HG02610 (cell line): ENCODE measurements around the gene KCNK2.

Experiments used
- ATAC-seq: cut with Tn5 transposase; IDR thresholded peaks from one replicate; pipeline ENCODE4 v1.9.1; 2021; ENCODE audit warnings: mild to moderate bottlenecking, moderate library complexity; ENCODE audit not compliant: unreplicated experiment

Gene KCNK2, protein sequence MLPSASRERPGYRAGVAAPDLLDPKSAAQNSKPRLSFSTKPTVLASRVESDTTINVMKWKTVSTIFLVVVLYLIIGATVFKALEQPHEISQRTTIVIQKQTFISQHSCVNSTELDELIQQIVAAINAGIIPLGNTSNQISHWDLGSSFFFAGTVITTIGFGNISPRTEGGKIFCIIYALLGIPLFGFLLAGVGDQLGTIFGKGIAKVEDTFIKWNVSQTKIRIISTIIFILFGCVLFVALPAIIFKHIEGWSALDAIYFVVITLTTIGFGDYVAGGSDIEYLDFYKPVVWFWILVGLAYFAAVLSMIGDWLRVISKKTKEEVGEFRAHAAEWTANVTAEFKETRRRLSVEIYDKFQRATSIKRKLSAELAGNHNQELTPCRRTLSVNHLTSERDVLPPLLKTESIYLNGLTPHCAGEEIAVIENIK

DNA sequence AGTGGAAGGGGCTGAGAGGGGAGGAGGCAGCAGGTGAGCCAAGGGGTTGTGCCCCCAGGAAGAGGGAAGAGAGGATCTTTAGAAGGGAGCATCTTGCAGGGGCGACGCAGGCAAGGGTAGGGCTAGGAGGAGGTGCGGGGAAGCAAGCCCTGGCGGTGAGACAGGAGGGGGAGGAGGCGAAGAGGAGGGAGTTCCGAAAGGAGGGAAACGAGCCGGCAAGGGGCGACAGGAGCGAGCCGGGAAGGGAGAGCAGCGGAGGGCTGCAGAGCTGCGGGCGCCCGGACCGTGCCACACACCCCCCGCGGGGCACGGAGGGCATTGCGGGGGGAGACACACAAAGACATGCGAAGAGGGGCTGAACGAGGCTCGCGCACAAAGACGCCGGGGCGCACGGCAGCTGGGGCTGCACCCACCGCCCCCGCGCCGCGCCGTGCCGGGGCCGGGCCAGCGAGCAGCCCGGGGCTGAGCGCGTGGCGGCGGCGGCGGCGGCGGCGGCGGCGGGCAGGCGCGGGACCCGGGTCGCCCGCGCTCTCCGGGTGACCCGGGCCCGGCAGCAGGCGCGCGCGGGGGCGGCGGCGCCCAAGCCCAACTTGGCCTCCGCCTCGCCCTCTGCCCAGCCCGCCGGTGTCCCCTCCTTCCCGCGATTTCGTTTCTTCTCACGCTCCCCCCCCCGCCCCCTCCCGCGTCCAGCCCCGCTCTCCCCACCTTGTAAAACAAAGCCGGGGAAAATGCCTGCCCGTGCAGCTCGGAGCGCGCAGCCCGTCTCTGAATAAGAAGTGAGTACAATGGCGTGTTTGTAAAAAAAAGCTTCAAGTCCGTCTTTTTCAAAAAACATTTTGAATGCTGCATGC is at the start of gene KCNK2:
Gene KCNK2 (plus strand): TSS at position 206 of the 851 bp plus-strand sequence. CDS start 649 bp downstream, outside the sequence.
- ATAC-seq, result no peak

DNA sequence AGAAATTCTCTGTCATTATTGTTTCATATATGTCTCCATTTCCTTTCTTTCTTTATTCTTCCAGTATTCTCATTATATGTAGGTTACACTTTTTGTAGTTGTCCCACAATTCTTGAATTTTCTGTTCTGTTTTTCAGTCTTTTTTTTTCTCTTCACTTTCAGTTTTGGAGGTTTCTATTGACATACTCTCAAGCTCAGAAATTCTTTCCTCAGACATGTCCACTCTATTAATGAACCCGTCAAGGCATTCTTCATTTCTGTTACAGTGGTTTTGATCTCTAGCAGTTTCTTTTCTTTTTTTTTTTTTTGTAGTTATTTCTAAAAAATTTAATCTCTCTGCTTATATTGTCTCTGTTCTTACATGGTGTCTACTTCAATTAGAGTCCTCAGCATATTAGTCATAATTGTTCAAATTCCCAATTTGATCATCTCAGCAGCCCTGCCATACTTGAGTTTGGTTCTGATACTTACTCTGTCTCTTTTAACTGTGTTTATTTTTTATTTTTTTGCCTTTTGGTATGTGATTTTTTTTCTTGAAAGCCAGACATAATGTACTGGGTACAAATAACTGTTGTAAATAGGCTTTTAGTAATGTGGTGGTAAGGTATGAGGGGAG is 49.5 kb upstream of the KCNK2 start:
- no peak for ATAC-seq

DNA sequence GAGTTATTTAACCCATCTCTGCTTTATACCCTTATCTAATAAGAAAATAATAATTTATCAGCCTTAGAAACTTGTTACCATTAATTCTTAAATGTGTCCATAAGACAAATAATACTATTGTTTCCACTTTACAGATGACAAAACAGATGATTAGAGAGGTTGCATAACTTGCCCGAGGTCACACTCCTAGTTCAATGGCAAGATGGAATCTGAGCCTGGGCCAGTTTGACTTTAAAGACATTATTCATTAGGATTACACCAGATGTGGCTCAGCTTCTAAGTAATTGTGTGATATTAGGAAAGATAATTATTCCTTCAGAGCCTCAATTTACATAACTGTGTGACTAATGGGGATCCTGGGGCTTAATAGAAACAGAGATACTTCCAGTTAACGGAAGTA is 42.3 kb upstream of the KCNK2 start:
- ATAC-seq, result no peak

DNA sequence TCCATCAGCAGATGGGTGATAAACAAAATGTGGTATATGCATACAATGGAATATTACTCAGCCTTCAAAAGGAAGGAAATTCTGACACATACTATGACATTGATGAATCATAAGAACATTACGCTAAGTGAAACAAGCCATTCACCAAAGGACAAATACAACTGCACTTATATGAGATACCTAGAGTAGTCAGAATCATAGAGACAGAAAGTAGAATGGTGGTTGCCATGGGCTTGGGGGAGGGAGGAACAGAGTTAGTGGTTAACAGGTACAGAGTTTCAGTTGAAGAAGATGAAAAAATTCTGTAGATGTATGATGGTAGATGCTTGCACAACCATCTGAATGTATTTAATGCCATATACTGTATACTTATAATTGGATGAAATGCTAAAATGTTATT is 39.1 kb upstream of the KCNK2 start:
- ATAC-seq, result peak; percentile 73

DNA sequence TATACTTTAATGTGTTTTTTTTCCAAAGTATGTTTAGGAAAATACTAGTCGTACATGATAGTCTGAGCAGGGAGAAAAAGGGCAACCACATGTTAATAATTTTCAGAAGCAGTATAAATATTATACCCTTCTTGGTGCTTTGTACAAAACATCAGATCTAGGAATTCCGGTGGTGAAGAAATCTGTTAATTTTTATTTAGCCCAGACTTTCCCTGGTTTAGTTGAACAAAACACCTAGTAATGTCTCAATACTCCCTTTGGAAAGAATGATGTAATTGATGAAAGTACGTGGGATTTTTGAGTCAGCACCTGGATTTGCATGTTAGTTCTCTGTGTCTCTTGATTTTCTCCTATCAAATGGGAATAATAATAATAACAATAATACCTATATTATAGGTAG is 38.4 kb upstream of the KCNK2 start:
- ATAC-seq, result no peak

DNA sequence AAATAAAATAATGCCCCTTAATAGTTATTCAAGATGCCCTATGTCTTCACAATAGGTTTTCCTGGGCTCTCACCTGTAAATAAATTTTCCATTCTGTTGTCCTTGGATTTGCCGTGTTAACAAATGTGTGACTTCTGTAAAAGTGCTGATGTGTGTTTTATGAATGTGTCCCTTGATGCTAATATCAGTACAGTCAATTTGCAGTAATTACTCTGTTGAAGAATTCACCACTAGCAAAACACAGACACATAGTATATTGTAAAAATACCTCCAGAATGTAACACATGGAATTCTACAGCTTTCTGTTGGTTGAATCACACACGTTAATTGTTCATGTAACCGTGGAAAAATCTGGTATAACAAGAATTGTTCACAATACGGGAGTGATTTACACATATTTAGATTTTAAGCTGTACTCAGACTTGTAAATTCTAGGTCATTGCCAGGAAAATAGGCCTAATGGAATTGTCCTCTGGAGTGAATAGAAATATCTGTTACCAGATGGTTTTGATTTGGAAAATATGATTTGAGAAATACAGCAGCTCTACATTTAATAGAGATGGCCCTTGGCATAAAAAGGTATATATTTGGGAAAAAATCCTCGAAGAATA is 36.7 kb upstream of the KCNK2 start:
- no peak for ATAC-seq

DNA sequence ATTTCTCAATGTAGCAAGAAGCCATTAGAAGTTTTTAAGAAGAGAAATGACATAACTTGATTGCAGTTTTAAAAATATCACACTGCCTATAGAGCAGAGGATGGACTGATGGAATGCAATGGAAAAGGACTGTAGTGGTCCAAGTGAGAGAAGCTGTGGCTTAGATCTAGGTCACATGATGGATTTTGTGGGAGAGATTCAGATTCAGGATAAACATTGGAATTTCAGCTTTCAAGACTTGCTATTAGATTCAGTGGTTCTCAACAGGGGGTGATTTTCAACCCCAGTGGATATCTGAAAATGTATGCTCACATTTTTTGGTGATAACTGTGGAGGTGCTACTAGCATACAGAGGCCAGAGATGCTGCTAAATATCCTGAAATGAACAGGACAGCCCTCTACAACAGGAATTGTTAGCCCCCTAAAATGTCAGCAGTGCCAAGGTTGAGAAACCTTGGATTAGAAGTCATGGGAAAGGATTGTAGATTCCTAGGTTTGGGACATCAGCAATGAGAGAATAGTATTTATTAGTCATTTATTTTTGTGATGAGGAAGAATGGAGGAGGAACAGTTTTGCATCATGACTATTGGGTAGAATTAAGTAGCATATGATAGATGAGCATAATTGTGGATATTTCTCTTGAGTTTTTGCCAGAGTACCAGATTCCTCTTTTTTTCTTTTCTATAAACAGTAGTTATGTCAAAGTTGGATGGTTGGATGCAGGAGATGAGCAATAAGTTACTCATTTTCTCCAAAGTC is 30.1 kb upstream of the KCNK2 start:
- ATAC-seq, result no peak

DNA sequence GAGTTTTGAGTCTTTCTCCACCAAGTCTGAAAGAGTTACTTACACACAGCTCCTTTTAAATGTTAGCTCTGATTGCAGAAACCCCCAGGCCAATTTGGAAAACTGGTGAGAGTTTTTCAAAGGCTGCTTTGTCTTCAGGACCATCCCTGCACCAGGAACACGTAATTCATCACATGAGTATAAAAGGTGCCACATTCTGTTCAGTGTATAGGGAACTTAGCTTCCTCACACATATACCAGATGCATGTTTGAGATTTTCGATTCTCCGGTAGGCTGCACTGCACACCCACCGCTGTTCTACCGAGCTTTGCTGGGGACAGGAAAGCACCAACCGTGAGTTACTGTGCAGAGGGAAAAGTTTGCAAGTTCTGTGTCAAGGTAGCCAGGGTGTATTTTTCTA is 28.3 kb upstream of the KCNK2 start:
- no peak for ATAC-seq

DNA sequence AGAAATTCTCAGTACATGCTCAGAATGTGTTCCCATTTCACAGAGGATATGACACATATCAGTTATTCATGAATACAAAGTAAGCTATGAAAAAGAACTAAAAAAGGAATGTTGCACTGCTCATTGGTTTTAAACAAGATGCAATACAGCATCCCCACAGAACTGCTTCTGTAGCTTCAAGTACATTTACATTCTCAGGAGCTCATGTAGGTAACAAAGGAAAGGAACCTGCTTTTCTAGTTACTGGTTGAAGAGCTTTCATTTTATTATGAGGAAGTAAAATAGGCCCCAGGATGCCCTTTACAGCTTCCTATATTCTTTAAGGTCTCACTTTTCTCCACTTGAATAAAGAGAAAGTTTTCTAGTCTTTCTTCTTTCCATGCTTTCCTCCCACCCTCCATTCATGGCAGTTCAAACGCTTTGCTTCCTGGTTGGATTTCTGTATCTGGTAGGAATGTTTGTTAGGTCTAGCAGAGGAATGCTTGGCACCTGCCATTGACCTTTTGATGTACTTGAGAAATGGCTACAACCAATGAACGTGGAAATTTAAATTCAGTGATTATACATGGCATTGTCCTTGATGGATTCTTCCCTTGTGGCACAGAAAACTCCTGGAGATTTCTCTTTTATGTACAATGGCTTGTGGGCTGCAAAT is 27.1 kb upstream of the KCNK2 start:
- ATAC-seq, result no peak

DNA sequence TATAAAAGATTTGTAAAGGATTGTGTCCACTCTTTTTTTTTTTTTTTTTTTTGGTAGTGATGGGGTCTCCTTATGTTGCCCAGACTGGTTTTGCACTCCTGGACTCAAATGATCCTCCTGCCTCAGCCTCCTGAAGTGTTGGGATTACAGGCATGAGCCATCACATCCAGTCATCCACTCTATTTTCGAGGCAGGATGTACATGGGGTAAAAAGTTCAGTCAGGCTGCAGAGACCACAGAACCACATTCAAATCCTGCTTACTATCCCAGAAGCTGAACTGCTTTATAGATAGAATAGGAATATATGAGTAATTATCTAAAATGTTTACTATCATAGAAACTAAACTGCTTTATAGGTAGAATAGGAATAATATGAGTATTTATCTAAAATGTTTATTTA is 26.0 kb upstream of the KCNK2 start:
- no peak for ATAC-seq

DNA sequence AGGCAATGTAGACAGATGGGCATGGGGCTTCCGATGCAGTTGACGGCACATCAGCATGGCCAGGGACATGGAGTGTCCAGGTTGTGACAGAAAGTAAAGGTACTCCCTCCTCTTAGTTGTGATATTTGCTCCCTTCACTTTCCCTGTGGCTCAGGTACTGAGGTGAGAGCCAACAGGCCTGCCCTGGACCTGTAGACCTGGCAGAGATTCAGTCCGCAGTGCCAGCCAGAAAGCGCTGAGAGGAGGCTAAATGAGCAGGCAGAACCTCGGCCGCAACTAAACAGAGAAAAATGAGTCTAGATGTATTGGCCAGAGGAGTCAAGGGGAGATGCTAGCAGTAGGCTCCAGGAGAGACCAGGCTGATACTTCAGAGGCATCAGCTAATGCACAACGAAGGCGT is 22.6 kb upstream of the KCNK2 start:
- no peak for ATAC-seq

DNA sequence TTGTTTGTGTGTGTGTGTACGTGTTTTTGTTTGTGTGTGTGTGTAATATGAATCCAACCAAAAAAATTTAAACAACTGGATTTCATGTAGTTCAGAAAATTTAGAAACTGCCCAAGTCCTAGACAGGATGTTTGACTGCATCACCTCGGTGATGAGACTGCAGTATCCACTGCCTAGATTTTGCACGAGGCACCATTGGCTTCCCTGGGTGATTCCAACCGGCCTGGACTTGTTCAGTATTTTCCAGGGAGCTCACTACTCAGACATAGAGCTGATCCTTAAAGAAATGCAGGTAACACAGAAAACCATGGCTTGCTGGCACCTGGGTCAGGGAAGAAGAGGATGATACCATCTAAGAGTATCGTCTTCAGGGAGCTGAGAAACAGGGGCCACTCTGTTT is 18.2 kb upstream of the KCNK2 start:
- ATAC-seq, result no peak

DNA sequence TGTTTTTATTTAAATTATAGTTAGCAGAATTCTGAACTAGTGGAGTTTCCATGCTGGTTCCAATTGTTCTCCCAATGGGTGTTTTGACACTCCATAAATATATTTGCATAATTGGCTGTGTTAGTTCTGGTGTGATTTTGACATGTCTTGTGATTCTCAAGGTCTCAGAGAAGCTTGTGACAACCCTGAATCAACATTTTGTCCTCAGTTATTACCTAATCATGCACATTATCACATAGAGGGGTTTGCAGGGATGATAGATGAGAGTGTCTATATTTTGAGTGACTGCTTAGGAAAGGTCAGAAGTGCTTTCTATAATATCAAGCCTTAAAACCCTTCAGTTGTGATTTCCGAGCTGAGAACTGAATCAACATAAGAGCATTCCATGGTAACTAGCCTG is 11.5 kb upstream of the KCNK2 start:
- no peak for ATAC-seq

DNA sequence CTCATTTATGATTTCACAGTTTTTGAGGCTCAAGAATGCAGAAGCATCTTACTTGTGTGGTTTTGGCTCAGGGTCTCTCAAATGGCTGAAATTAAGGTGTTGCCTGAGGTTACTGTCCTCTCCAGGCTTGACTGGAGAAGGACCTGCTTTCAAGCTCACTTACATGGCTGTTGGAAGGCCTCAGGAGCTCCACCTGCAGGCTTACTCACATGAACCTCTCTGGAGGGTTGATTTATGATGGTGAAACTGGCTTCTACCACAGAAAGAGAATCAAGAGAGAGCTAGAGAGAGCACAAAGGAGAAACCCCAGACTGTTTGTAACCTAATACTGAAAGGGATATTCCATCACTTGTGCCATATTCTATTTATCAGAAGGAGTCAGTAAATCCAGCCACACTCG is 6.2 kb upstream of the KCNK2 start:
- peak; percentile 75 for ATAC-seq

DNA sequence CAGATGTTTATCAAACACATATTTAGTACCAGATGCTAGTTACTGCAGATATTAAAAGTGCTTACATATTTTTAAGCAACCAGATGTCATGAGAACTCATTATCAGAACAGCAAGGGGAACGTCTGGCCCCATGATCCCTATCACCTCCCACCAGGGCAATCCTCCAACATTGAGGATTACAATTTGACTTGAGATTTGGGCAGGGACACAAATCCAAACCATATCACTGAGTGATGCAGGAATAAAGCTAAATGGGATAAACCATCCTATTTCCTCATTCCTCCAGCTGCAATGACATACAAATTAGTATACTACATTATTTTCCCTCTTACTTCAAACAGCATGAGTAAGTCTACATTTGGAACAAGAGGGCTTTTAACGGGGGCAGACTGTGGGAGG is 3.1 kb upstream of the KCNK2 start:
- no peak for ATAC-seq

DNA sequence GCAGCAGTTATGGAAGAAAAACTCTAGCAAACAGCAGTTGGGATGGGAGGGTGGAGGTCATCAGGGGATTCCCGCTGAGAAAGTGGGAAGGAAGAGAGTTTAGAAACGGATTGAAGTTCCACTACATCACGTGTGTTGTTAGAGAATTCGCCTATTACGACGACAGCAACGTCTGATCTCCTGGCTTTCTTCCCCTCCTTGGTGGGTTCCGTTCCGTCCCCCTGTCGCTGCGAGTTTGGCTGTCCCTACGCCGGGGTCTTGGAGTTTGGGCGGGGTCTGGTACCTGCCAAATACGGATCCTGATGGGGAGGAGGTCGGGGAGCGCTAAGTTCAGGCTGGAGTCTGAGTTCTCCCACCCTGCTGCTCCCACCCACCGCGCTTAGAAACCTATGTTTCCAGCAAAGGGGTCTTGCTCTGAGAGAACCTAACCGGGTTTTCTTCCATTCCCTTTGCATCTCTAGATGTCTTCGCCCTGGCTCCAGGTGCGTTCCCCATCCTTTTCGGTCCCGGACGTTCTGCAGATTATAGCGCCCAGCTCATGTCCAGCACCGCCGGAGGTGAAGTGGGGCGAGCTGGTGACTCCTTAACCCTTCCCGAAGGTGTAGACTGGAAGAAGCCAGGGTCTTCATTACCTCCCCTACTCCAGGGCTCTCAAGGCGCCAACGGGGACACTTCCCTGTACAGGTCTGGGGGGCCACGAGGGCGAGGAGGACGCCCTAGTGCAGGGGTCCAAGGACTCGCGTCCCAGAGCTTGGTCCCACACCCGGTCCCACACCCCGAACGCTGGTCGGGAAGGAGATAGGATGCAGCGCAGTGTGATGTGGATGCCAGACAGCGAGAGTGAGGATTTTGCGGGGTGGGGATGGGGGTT is 641 bp upstream of the KCNK2 start:
- ATAC-seq, result no peak

DNA sequence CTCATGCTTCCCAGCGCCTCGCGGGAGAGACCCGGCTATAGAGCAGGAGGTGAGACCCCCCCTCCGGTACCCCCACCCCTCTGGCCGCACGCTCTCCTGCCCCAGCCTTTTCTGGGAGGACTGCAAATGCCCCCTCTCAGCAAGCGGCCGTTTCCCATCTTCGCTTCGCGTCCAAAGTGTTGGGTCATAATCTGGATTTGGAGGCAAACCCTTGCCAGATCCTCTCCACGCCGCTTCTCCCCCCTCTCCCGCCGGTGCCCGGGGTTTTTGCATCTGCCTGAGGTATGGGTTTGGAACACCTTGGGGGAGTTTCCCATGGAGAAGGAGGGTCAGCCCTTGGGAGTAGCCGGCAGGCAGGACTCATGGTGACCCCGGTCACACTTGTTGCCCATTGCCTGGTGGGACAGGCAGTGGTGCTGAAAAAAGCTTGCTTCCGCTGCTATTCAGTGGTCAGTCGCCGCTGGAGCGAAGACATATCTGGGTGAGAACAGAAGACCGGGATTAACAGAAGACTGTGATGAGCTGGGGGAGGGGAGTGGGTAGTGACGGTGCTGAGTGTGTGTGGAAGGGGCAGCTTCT is 935 bp downstream of the KCNK2 start:
- no peak for ATAC-seq

DNA sequence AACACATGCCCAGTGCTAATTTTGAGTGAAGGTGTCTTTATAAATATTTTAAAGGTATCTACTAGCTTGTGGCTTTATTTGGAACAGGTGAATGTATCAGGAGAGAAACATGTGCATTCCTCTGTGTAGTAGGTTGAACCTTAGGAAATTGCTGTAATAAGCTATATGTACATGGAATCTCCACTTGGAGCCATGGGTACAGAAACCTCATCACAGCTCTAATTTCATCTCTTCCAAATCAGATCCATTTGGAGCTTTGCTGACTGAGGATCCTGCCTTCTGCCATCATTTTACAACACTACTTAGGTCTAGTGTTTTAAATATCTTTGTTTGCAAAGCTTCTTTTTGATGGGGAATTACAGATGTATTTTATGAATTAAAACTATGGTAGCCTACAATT is 2.1 kb downstream of the KCNK2 start:
- ATAC-seq, result no peak

DNA sequence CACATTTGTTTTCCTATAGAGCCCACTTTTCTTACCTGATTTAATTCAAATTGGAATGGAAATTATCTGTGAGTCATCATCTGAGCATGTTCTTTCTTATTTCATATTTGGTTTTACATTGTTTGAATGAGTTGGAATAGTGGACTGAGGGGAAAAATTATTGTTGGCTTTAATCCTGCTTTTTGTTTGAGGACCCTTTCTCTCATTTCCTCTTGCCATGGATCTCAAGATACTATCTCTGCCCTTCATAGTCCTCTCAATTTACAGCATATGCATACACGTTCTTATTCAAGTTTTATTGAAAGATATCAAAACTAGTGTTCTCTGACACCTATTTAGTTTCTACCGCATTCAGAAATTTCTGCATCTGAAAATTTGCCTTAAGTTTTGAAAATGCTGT is 5.1 kb downstream of the KCNK2 start:
- ATAC-seq, result no peak
